ENCODE measurements around the gene CYTH1. TPM values are rescaled to one million over a fixed set of nuclear protein-coding genes. Genes with fewer than 3 reads are reported as not detected.
"Not testable (repeated sequence)": the region's sequence is repeated elsewhere in the genome, so short reads cannot be mapped to it uniquely, and the experiment has no call there.

CYTH1 gene
- polyA plus RNA-seq, 1 experiment = 13.7 TPM

GRCh38 chr17:78783711-78784324 is 1.7 kb upstream of the CYTH1 start:
- H3K27me3 ChIP-seq (ENCODE audit: control insufficient read depth, insufficient read depth, low read length) = no peaks in the 10 kb centered on the region
- H3K9me3 ChIP-seq (ENCODE audit: control insufficient read depth, insufficient read depth, low read length) = no peaks in the 10 kb centered on the region
- no peak overlapping the region for H3K4me3 ChIP-seq (ENCODE audit: low read depth, low read length)
- ChIA-PET CTCF (no interaction called here), POLR2A (no interaction called here)
- no peak overlapping the region for H3K27ac ChIP-seq (ENCODE audit: low read depth, low read length)
- TF ChIP-seq, protein P1, sequence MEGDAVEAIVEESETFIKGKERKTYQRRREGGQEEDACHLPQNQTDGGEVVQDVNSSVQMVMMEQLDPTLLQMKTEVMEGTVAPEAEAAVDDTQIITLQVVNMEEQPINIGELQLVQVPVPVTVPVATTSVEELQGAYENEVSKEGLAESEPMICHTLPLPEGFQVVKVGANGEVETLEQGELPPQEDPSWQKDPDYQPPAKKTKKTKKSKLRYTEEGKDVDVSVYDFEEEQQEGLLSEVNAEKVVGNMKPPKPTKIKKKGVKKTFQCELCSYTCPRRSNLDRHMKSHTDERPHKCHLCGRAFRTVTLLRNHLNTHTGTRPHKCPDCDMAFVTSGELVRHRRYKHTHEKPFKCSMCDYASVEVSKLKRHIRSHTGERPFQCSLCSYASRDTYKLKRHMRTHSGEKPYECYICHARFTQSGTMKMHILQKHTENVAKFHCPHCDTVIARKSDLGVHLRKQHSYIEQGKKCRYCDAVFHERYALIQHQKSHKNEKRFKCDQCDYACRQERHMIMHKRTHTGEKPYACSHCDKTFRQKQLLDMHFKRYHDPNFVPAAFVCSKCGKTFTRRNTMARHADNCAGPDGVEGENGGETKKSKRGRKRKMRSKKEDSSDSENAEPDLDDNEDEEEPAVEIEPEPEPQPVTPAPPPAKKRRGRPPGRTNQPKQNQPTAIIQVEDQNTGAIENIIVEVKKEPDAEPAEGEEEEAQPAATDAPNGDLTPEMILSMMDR (IDR thresholded peaks at IDR 0.05; ENCODE audit: low read depth, low read length) = no peak
- no peak for DNase-seq (ENCODE audit: low read depth, low spot score)

DNA sequence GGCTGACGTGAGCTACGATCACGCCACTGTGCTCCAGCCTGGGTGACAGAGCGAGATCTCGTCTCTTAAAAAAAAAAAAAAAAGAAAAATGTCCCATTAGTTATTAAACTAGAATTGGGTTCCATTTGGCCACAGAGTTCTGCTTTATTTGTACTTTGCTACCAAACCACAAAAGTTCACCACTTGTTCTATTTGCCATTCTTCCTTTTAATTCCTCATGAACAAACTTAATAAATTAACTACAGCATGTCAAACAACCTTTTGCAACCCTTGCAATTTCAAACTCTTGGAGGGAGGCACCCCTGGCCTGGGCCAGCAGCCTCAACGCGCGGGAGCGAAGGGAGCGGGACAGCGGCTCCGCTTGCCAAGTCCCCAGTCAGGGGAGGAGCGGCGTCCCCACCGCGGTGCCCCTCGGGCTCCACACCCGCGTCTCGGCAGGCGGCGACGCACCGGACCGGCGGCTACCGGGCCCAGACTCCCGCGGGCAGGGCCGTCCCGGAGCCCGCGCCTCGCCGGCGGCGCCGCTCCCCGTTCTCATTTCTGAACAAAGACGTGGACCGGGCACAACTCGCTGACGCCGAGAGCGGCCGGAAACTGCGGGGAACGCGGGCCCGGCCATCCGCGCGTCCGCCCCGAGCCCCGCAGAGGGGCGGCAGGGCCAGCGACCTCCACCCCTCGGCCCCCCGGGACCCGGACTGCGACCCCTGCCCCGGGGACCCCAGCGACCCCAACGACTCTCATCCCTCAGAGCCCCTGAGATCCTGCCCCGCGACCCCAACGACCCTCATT is 775 bp downstream of the CYTH1 start:
- ChIA-PET CTCF (no interaction called here), POLR2A (interaction anchor here (0.5 to 0.7 kb wide), 2 partner anchors 15 to 136 kb away, joined by 3 to 5 read pairs; no protein-coding TSS in a partner anchor)
- Histone ChIP-seq H3K4me3 (ENCODE audit: low read depth, low read length) (peak overlapping the region; percentile 75), H3K9me3 (ENCODE audit: control insufficient read depth, insufficient read depth, low read length) (no peaks in the 10 kb centered on the region), H3K27ac (ENCODE audit: low read depth, low read length) (no peak overlapping the region), H3K27me3 (ENCODE audit: control insufficient read depth, insufficient read depth, low read length) (no peaks in the 10 kb centered on the region)
- TF ChIP-seq, protein P1 (IDR thresholded peaks at IDR 0.05; ENCODE audit: low read depth, low read length) = no peak
- no peak for DNase-seq (ENCODE audit: low read depth, low spot score)

- Histone ChIP-seq H3K27me3 (ENCODE audit: control insufficient read depth, insufficient read depth, low read length) (no peaks in the 10 kb centered on the region), H3K27ac (ENCODE audit: low read depth, low read length) (no peak overlapping the region), H3K4me3 (ENCODE audit: low read depth, low read length) (no peak overlapping the region), H3K9me3 (ENCODE audit: control insufficient read depth, insufficient read depth, low read length) (no peaks in the 10 kb centered on the region)
- DNase-seq (ENCODE audit: low read depth, low spot score) = no peak
- TF ChIP-seq, protein P1 (IDR thresholded peaks at IDR 0.05; ENCODE audit: low read depth, low read length) = no peak
- POLR2A ChIA-PET = interaction anchor here (0.7 kb wide), 1 partner anchor 135 kb away, joined by 3 read pairs; no protein-coding TSS in a partner anchor
- CTCF ChIA-PET = interaction anchor here (0.6 kb wide), 1 partner anchor 11 kb away, joined by 3 read pairs; no protein-coding TSS in a partner anchor
Measured at GRCh38 chr17:78780335-78780734, 1.7 kb downstream of the CYTH1 start.

GRCh38 chr17:78779850-78780249 is 2.2 kb downstream of the CYTH1 start:
- TF ChIP-seq, protein P1 (IDR thresholded peaks at IDR 0.05; ENCODE audit: low read depth, low read length) = no peak
- POLR2A ChIA-PET = interaction anchor here (0.5 kb wide), 1 partner anchor 23 kb away, joined by 8 read pairs; no protein-coding TSS in a partner anchor
- Histone ChIP-seq H3K27me3 (ENCODE audit: control insufficient read depth, insufficient read depth, low read length) (no peaks in the 10 kb centered on the region), H3K9me3 (ENCODE audit: control insufficient read depth, insufficient read depth, low read length) (no peaks in the 10 kb centered on the region), H3K27ac (ENCODE audit: low read depth, low read length) (no peak overlapping the region), H3K4me3 (ENCODE audit: low read depth, low read length) (no peak overlapping the region)
- CTCF ChIA-PET = interaction anchor here (0.6 kb wide), 1 partner anchor 11 kb away, joined by 3 read pairs; no protein-coding TSS in a partner anchor
- DNase-seq (ENCODE audit: low read depth, low spot score) = no peak

DNA sequence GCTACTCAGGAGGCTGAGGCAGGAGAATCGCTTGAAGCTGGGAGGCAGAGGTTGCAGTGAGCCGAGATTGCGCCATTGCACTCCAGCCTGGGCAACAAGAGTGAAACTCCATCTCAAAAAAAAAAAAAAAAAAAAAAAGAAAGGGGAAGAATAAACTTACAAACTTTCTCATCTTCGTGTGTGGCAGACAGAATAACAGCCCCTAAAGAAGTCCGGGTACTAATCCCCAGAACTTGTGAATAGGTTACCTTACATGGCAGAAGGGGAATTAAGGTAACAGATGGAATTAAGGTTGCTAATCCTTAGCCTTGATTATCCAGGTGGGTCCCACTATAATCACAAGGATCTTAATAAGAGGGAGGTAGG is 2.8 kb downstream of the CYTH1 start:
- H3K27me3 ChIP-seq (ENCODE audit: control insufficient read depth, insufficient read depth, low read length); CTCF ChIA-PET; POLR2A ChIA-PET; H3K9me3 ChIP-seq (ENCODE audit: control insufficient read depth, insufficient read depth, low read length); DNase-seq (ENCODE audit: low read depth, low spot score); H3K4me3 ChIP-seq (ENCODE audit: low read depth, low read length); H3K27ac ChIP-seq (ENCODE audit: low read depth, low read length): not testable (repeated sequence)
